GM12892 (cell line): ENCODE data around the gene C6.

ENCODE experiments used
- POLR2A ChIP-seq: IDR thresholded peaks from 2 replicates; pipeline ENCODE4 v1.6.1; 2011; ENCODE audit warnings: low read depth, low read length, control low read depth
- POLR2AphosphoS5 ChIP-seq: IDR thresholded peaks from 2 replicates; pipeline ENCODE4 v1.6.1; 2011; ENCODE audit warnings: low read depth, low read length, control low read depth
- TAF1 ChIP-seq: IDR thresholded peaks from 2 replicates; pipeline ENCODE4 v1.6.1; 2011; ENCODE audit warnings: low read depth, mild to moderate bottlenecking, control low read depth, low read length, borderline replicate concordance

- no peak for TF ChIP-seq TAF1
- no peak for TF ChIP-seq POLR2A
- no peak for TF ChIP-seq POLR2AphosphoS5
Measured at GRCh38 chr5:41246376-41246775, 33.0 kb upstream of the C6 start.
